Body of pancreas (tissue), 4 donors: Measurements from ENCODE around the gene PALM3. TPM values are rescaled to one million over a fixed set of nuclear protein-coding genes. Genes with fewer than 3 reads are reported as not detected.

ENCODE experiments used
- ATAC-seq: fragments of 150-250 bp; one replicate; pipeline ENCODE4 v1.9.1; 2016
- DNase-seq, 4 donors: peaks; one replicate each; pipeline ENCODE4 v3.0.0-alpha.2; 2019
- H3K27ac ChIP-seq, 4 donors: fragments of 200-600 bp; sonication (generic); 1 replicate in 3 of 4; 2 replicates in 1 of 4; pipeline versions ENCODE4 v1.5.1 to v1.6.1; 2016 to 2019; ENCODE audit warnings: mild to moderate bottlenecking in 1 of 4, mixed read lengths in 1 of 4, moderate library complexity in 1 of 4
- H3K27me3 ChIP-seq, 2 donors: fragments of 200-600 bp; sonication (generic); one replicate each; pipeline ENCODE4 v1.6.0; 2016; ENCODE audit warnings: mild to moderate bottlenecking in 1 of 2
- H3K36me3 ChIP-seq, 2 donors: fragments of 200-600 bp; sonication (generic); replicated peaks in 1 of 2; 2 replicates each; pipeline ENCODE4 v1.5.1; 2016; ENCODE audit warnings: low read depth in 2 of 2; ENCODE audit not compliant: insufficient read depth in 1 of 2
- H3K4me1 ChIP-seq: fragments of 200-600 bp; sonication (generic); one replicate; pipeline ENCODE4 v1.6.0; 2016
- H3K4me3 ChIP-seq, 2 donors: fragments of 200-600 bp; sonication (generic); 1 replicate in 1 of 2; 2 replicates in 1 of 2; pipeline ENCODE4 v1.5.1; 2016 to 2019
- H3K9me3 ChIP-seq, 3 donors: fragments of 200-600 bp; sonication (generic); 1 replicate in 2 of 3; 2 replicates in 1 of 3; pipeline ENCODE4 v1.5.1; 2016
- POLR2A ChIP-seq, 3 donors: fragments of 450-650 bp; IDR thresholded peaks; one replicate each; pipeline ENCODE4 v1.6.1; 2016; ENCODE audit warnings: antibody characterized with exemption in 3 of 3, mild to moderate bottlenecking in 2 of 3
- WGBS, 2 donors: methylation state at CpG; one replicate each; pipeline ENCODE4 v1.1.5; 2017; 5-methylcytosine and 5-hydroxymethylcytosine counted together
- intact Hi-C: fragments of 100-400 bp; cut with DNase I; formaldehyde crosslinking; loops from one replicate; pipeline ENCODE4 v1.15.1; 2023
- total RNA-seq, 2 donors: library from RNA; depleted of rRNA; stranded (reverse); fragments of >200 nt; gene quantifications; one replicate each; pipeline ENCODE4 v1.1.0, GENCODE V29; 2016
- TF ChIP-seq, protein P1 (sequence below), 7 experiments: fragments of 450-650 bp in 4 of 7; fragments of 200-600 bp in 3 of 7; sonication (generic) in 3 of 7; IDR thresholded peaks; one replicate each; pipeline ENCODE4 v1.5.1; 2016 to 2019; ENCODE audit warnings: antibody characterized with exemption in 7 of 7

Gene PALM3
- total RNA-seq, 2 donors from 2014 or later, result 17.4 to 28.3 TPM

DNA sequence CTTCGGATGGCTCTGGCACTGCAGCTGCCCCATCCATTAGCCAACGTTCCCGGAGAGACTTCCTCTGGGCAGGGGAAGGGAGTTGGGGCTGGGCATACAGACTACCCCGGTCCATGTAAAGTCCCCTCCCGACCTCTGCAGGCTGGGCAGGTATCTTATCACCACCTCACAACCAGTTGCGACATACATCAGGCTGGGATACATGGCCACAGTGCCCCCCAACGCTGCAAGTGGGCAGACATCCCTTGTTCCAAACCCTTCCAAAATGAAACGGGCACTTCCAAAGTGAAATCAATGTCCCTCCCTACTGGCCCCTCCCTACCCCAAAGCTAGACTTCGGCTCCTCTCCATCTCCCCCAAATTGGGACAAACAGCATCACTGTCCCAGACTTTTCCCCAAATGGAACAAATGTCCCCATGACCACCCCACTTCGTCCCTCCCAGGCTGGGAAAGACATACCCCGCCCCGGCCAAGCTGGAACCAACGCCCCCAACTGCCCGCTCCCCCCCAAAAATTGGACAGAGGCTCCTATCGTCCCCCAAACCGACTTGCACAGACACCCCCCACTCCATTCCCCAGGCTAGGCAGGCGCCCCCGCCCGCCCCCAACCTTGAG lies 5.0 kb downstream of the PALM3 start:
- peaks cover 38% of the 10 kb centered on the region for H3K4me1 ChIP-seq
- TF ChIP-seq, protein P1, sequence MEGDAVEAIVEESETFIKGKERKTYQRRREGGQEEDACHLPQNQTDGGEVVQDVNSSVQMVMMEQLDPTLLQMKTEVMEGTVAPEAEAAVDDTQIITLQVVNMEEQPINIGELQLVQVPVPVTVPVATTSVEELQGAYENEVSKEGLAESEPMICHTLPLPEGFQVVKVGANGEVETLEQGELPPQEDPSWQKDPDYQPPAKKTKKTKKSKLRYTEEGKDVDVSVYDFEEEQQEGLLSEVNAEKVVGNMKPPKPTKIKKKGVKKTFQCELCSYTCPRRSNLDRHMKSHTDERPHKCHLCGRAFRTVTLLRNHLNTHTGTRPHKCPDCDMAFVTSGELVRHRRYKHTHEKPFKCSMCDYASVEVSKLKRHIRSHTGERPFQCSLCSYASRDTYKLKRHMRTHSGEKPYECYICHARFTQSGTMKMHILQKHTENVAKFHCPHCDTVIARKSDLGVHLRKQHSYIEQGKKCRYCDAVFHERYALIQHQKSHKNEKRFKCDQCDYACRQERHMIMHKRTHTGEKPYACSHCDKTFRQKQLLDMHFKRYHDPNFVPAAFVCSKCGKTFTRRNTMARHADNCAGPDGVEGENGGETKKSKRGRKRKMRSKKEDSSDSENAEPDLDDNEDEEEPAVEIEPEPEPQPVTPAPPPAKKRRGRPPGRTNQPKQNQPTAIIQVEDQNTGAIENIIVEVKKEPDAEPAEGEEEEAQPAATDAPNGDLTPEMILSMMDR (IDR thresholded peaks at IDR 0.05), result no peak
- TF ChIP-seq POLR2A (IDR thresholded peaks at IDR 0.05), result no peak
- DNase-seq, result no peak
- H3K4me3 ChIP-seq, result no peak overlapping the region
- H3K36me3 ChIP-seq, result peaks cover 0 to 13% of the 10 kb centered on the region in 2 donors
- H3K27me3 ChIP-seq, result no peaks in the 10 kb centered on the region
- H3K27ac ChIP-seq, result no peak overlapping the region
- intact Hi-C loops, result loop anchor here (10.0 kb wide), 1 partner anchor 182 kb away; the partner anchor contains the start of gene NANOS3
- 46 to 86% methylated on average over 5 to 15 of the region's 19 CpGs for WGBS, 2 donors
- no peaks in the 10 kb centered on the region for H3K9me3 ChIP-seq
- no peak for ATAC-seq

DNA sequence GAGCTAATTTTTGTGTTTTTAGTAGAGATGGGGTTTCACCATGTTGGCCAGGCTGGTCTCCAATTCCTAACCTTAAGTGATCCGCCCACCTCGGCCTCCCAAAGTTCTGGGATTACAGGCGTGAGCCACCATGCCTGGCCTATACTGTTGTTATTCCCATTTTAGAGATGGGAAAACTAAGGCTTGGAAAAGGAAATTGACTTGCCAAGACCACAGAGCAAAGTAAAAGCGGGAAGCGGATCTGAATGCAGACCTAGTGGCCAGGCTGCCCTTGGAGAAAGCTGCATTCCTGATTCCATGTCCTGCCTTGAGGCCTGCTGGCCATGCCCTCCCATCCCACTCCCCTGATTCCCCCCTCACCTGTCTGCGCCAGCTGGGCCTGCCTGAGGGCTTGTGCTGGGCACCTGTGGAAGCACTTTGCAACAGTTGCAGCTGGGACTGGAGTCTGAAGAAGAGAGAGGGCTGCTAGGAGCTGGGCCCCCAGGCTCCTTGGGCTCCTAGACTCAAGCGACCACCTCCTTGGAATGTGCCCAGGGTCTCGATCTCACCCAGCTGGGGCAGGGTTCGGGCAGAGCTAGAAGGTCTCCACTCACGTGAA lies 5.7 kb downstream of the PALM3 start:
- Histone ChIP-seq H3K27ac (no peak overlapping the region), H3K4me3 (no peak overlapping the region), H3K36me3 (peaks cover 0 to 13% of the 10 kb centered on the region in 2 donors), H3K9me3 (no peaks in the 10 kb centered on the region), H3K4me1 (peaks cover 35% of the 10 kb centered on the region), H3K27me3 (no peaks in the 10 kb centered on the region)
- no peak for ATAC-seq
- TF ChIP-seq, protein P1 (IDR thresholded peaks at IDR 0.05), result no peak
- TF ChIP-seq POLR2A (IDR thresholded peaks at IDR 0.05), result no peak
- 90 to 100% methylated on average over 2 to 10 of the region's 10 CpGs for WGBS, 2 donors
- no peak for DNase-seq
- intact Hi-C loops, result loop anchor here (10.0 kb wide), 1 partner anchor 181 kb away; the partner anchor contains the start of gene NANOS3

DNA sequence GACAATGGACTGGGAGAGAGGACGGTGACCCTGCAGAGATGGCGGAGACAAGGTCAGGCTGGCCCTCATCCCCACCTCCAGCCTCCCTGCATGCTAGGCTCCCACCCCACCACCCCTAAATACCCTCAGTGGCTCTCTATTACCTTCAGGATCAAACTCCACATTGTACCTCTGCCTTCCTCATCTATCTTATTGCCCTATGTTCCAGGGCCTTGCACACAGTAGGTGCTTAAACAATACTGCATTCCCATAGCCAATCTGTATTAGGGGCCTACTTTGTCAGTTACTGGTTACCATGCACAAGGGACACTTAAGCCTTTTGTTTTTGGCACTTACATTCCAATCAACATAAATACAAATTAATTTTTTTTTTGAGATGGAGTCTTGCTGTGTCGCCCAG lies 6.5 kb downstream of the PALM3 start:
- Histone ChIP-seq H3K4me3 (no peak overlapping the region), H3K27ac (no peak overlapping the region), H3K4me1 (peaks cover 27% of the 10 kb centered on the region), H3K36me3 (peaks cover 0 to 13% of the 10 kb centered on the region in 2 donors), H3K9me3 (no peaks in the 10 kb centered on the region), H3K27me3 (no peaks in the 10 kb centered on the region)
- intact Hi-C loops, result loop anchor here (10.0 kb wide), 1 partner anchor 181 kb away; the partner anchor contains the start of gene NANOS3
- ATAC-seq (no peak), DNase-seq (no peak)
- TF ChIP-seq, protein P1 (IDR thresholded peaks at IDR 0.05), result no peak
- TF ChIP-seq POLR2A (IDR thresholded peaks at IDR 0.05), result no peak
- WGBS, 2 donors, result 84 to 97% methylated on average over 3 of the region's 3 CpGs

DNA sequence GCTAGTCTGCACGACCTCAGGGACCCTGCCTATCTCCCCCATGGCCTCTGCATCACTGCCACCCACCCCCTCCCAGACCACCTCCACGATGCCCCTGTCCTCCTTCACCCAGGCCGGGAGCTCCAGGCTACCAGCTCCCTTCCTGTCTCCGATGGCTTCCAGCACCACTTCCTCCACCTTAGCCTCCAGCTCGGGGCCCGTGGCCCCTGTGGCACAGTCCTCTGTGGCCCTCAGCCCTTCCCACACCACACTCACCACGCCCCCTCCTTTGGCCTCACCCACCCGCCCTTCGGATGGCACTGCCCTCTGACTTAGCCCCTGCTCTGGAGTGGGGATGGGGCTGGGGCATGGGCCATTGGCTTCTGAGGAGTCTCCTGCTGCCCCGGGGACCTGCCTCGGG lies 7.2 kb downstream of the PALM3 start:
- H3K4me1 ChIP-seq, result peaks cover 20% of the 10 kb centered on the region
- no peaks in the 10 kb centered on the region for H3K27me3 ChIP-seq
- TF ChIP-seq, protein P1 (IDR thresholded peaks at IDR 0.05), result no peak
- TF ChIP-seq POLR2A (IDR thresholded peaks at IDR 0.05), result no peak
- 61 to 87% methylated on average over 9 of the region's 11 CpGs for WGBS, 2 donors
- no peak overlapping the region for H3K27ac ChIP-seq
- H3K9me3 ChIP-seq, result no peaks in the 10 kb centered on the region
- no peak overlapping the region for H3K4me3 ChIP-seq
- ATAC-seq (no peak), DNase-seq (no peak)
- intact Hi-C loops, result loop anchor here (10.0 kb wide), 1 partner anchor 180 kb away; the partner anchor contains the start of gene NANOS3
- H3K36me3 ChIP-seq, result peaks cover 0 to 13% of the 10 kb centered on the region in 2 donors
